ENCODE results near the gene GRIK3. TPM values are rescaled to one million over a fixed set of nuclear protein-coding genes. Genes with fewer than 3 reads are reported as not detected.

GRIK3 gene
- total and polyA plus RNA-seq, 7 donors = 0.03 to 0.15 (median 0.04) TPM; not detected in 2

- 34 to 47% (median 36%) methylated on average over 7 of the region's 7 CpGs for WGBS, 3 donors
- DNase-seq (no peak), ATAC-seq (peak in 2 of 4 donors; percentile 49 to 61)
- H3K27ac ChIP-seq = no peak overlapping the region
- intact Hi-C loops (cut with DNase I) = no loop called here
- no peak overlapping the region for H3K4me3 ChIP-seq
- H3K4me1 ChIP-seq = no peaks in the 10 kb centered on the region
- TF ChIP-seq CTCF (IDR thresholded peaks at IDR 0.05) = no peak
- no peaks in the 10 kb centered on the region for H3K9me3 ChIP-seq
- H3K36me3 ChIP-seq (ENCODE audit: insufficient read depth in 1 of 2, low read depth in 1 of 2) = no peaks in the 10 kb centered on the region
- peaks cover 3 to 57% (median 15%) of the 10 kb centered on the region in 3 donors for H3K27me3 ChIP-seq (ENCODE audit: insufficient read depth in 3 of 3, low read length in 2 of 3)
These were observed 95.5 kb downstream of the GRIK3 start for GRCh38 chr1:36938819-36939218.

DNA sequence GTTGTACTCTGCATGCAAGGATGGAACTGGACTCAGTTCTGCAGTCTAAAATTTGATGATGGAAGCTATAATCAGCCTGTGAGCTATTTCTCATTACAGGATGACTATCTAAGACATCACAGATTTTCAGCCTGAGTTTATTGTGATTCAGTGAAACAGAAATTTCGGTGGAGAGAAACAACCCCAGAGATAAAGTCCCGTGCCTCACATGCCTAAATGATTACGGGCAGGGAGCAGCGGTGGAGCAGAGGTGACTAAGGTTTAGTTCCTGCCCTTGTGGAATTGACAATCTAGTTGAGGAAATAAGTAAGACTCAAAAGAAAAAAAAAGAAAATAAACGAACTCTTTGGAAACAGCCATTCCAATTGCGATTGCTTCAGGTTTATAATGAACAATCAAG lies 96.9 kb downstream of the GRIK3 start:
- H3K36me3 ChIP-seq (ENCODE audit: insufficient read depth in 1 of 2, low read depth in 1 of 2) = no peaks in the 10 kb centered on the region
- H3K27me3 ChIP-seq (ENCODE audit: insufficient read depth in 3 of 3, low read length in 2 of 3) = peaks cover 3 to 59% (median 15%) of the 10 kb centered on the region in 3 donors
- no peaks in the 10 kb centered on the region for H3K4me1 ChIP-seq
- no peak for TF ChIP-seq CTCF (IDR thresholded peaks at IDR 0.05)
- intact Hi-C loops (cut with DNase I) = no loop called here
- no peak overlapping the region for H3K27ac ChIP-seq
- no peaks in the 10 kb centered on the region for H3K9me3 ChIP-seq
- 74 to 81% (median 80%) methylated on average over 6 of the region's 6 CpGs for WGBS, 3 donors
- H3K4me3 ChIP-seq = no peak overlapping the region
- no peak for DNase-seq
- ATAC-seq = no peak

GRCh38 chr1:36934061-36934460 lies 100.3 kb downstream of the GRIK3 start:
- DNase-seq (no peak), ATAC-seq (no peak)

DNA sequence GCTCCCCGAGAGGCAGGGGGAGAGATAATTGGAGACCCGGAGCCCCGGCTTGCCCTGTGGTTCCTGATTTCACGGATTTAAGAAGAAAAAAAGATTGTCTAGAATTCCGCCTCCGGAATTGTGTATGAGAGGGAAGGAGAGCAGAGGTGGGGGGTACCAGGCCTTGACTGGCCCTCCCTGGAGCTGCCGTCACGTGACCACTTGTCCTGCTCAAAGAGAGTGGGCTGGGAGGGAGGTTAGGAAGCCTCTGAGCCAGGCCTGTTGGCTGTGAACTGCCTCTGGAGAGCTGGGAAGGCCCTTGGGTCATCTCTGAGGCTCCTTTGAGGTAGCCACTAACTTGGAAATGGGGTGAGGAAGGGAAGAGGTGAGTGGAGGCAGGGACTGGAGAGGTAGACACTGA lies 106.5 kb downstream of the GRIK3 start:
- DNase-seq = no peak
- 40 to 52% (median 42%) methylated on average over 8 of the region's 8 CpGs for WGBS, 3 donors
- no peaks in the 10 kb centered on the region for H3K36me3 ChIP-seq (ENCODE audit: insufficient read depth in 1 of 2, low read depth in 1 of 2)
- H3K4me3 ChIP-seq = no peak overlapping the region
- H3K9me3 ChIP-seq = no peaks in the 10 kb centered on the region
- no peak for TF ChIP-seq CTCF (IDR thresholded peaks at IDR 0.05)
- intact Hi-C loops (cut with DNase I) = no loop called here
- peaks cover 0 to 9% (median 9%) of the 10 kb centered on the region in 3 donors for H3K27me3 ChIP-seq (ENCODE audit: insufficient read depth in 3 of 3, low read length in 2 of 3)
- no peak for ATAC-seq
- H3K4me1 ChIP-seq = no peaks in the 10 kb centered on the region
- H3K27ac ChIP-seq = no peak overlapping the region

More at GRCh38 chr1:36934061-36934460, 100.3 kb downstream of the GRIK3 start:
- Histone ChIP-seq H3K27me3 (ENCODE audit: insufficient read depth in 3 of 3, low read length in 2 of 3) (peaks cover 3 to 45% (median 12%) of the 10 kb centered on the region in 3 donors), H3K36me3 (ENCODE audit: insufficient read depth in 1 of 2, low read depth in 1 of 2) (no peaks in the 10 kb centered on the region), H3K27ac (no peak overlapping the region), H3K9me3 (no peaks in the 10 kb centered on the region), H3K4me3 (no peak overlapping the region), H3K4me1 (no peaks in the 10 kb centered on the region)
- intact Hi-C loops (cut with DNase I) = no loop called here
- TF ChIP-seq CTCF (IDR thresholded peaks at IDR 0.05) = no peak
- WGBS, 3 donors = 50 to 63% (median 50%) methylated on average over 2 of the region's 2 CpGs

GRCh38 chr1:36925251-36925650 lies 109.1 kb downstream of the GRIK3 start:
- DNase-seq (no peak), ATAC-seq (no peak)
- Histone ChIP-seq H3K4me1 (no peaks in the 10 kb centered on the region), H3K27me3 (ENCODE audit: insufficient read depth in 3 of 3, low read length in 2 of 3) (peaks cover 0 to 24% (median 5%) of the 10 kb centered on the region in 3 donors), H3K36me3 (ENCODE audit: insufficient read depth in 1 of 2, low read depth in 1 of 2) (no peaks in the 10 kb centered on the region), H3K4me3 (no peak overlapping the region), H3K27ac (no peak overlapping the region), H3K9me3 (no peaks in the 10 kb centered on the region)
- intact Hi-C loops (cut with DNase I) = no loop called here
- no peak for TF ChIP-seq CTCF (IDR thresholded peaks at IDR 0.05)
- WGBS, 3 donors = 76 to 85% (median 76%) methylated on average over 7 of the region's 7 CpGs
